Measurements from ENCODE around the gene AFF2.

AFF2 gene

GRCh38 chrX:148600131-148600530, 99.7 kb downstream of the AFF2 start:
- CTCF ChIA-PET = interaction anchor here (1.0 to 1.6 kb wide), 2 partner anchors 9 to 48 kb away, joined by 3 read pairs; no protein-coding TSS in a partner anchor
- POLR2A ChIA-PET = no interaction called here
- no peak for TF ChIP-seq CTCF (IDR thresholded peaks at IDR 0.05; ENCODE audit: control extremely low read depth, extremely low read depth, low read depth, missing control alignments)
- DNase-seq (ENCODE audit: extremely low spot score) = no peak

- TF ChIP-seq CTCF (IDR thresholded peaks at IDR 0.05; ENCODE audit: control extremely low read depth, extremely low read depth, low read depth, missing control alignments) = no peak
- DNase-seq (ENCODE audit: extremely low spot score) = no peak
- ChIA-PET CTCF (interaction anchor here (1.0 to 1.6 kb wide), 2 partner anchors 9 to 48 kb away, joined by 3 read pairs; no protein-coding TSS in a partner anchor), POLR2A (no interaction called here)
These were observed 100.2 kb downstream of the AFF2 start for GRCh38 chrX:148600581-148600980.

- ChIA-PET CTCF (interaction anchor here (1.0 to 1.6 kb wide), 2 partner anchors 8 to 49 kb away, joined by 3 read pairs; no protein-coding TSS in a partner anchor), POLR2A (no interaction called here)
- DNase-seq (ENCODE audit: extremely low spot score) = no peak
- TF ChIP-seq CTCF (IDR thresholded peaks at IDR 0.05; ENCODE audit: control extremely low read depth, extremely low read depth, low read depth, missing control alignments) = no peak
These were observed 100.6 kb downstream of the AFF2 start for GRCh38 chrX:148601034-148601433.

GRCh38 chrX:148609515-148610327, 109.3 kb downstream of the AFF2 start:
- POLR2A ChIA-PET = no interaction called here
- CTCF ChIA-PET = interaction anchor here (0.7 kb wide), 1 partner anchor 9 kb away, joined by 3 read pairs; no protein-coding TSS in a partner anchor
- no peak for DNase-seq (ENCODE audit: extremely low spot score)
- TF ChIP-seq CTCF (IDR thresholded peaks at IDR 0.05; ENCODE audit: control extremely low read depth, extremely low read depth, low read depth, missing control alignments) = no peak

GRCh38 chrX:148610328-148610698, 109.9 kb downstream of the AFF2 start:
- ChIA-PET CTCF (no interaction called here), POLR2A (no interaction called here)

GRCh38 chrX:148611993-148612392, 111.6 kb downstream of the AFF2 start:
- CTCF ChIA-PET = no interaction called here
- DNase-seq (ENCODE audit: extremely low spot score) = no peak
- POLR2A ChIA-PET = no interaction called here
- TF ChIP-seq CTCF (IDR thresholded peaks at IDR 0.05; ENCODE audit: control extremely low read depth, extremely low read depth, low read depth, missing control alignments) = no peak

More at GRCh38 chrX:148610328-148610698, 109.9 kb downstream of the AFF2 start:
- no peak for TF ChIP-seq CTCF (IDR thresholded peaks at IDR 0.05; ENCODE audit: control extremely low read depth, extremely low read depth, low read depth, missing control alignments)
- DNase-seq (ENCODE audit: extremely low spot score) = no peak

All from GM10248 (cell line).